Progenitor cell of endocrine pancreas (in vitro differentiated cells): ENCODE measurements around the gene GRM4. TPM values are rescaled to one million over a fixed set of nuclear protein-coding genes. Genes with fewer than 3 reads are reported as not detected.

Experiments
- DNase-seq: peaks from one replicate; pipeline ENCODE4 v3.0.0; 2021; ENCODE audit warnings: low spot score; ENCODE audit not compliant: unreplicated experiment
- H3K27ac Mint-ChIP-seq: 2 replicates; pipeline ENCODE4 v1.8.0; 2021; ENCODE audit warnings: mild to moderate bottlenecking, moderate library complexity, mixed read lengths
- H3K27me3 Mint-ChIP-seq: 2 replicates; pipeline ENCODE4 v1.8.0; 2021; ENCODE audit warnings: mixed read lengths
- H3K36me3 Mint-ChIP-seq: 2 replicates; pipeline ENCODE4 v1.8.0; 2022; ENCODE audit warnings: mixed read lengths; ENCODE audit not compliant: insufficient read depth
- H3K4me1 Mint-ChIP-seq: 2 replicates; pipeline ENCODE4 v1.8.0; 2021; ENCODE audit warnings: low read depth, mixed read lengths
- H3K4me3 Mint-ChIP-seq: 2 replicates; pipeline ENCODE4 v1.8.0; 2021; ENCODE audit warnings: low read depth, mild to moderate bottlenecking, moderate library complexity, mixed read lengths
- H3K9me3 Mint-ChIP-seq: 2 replicates; pipeline ENCODE4 v1.8.0; 2021; ENCODE audit warnings: low read depth, mixed read lengths
- CTCF ChIP-seq: fragments of 200-600 bp; sonication (generic); IDR thresholded peaks from one replicate; pipeline ENCODE4 v1.5.0; 2021; ENCODE audit warnings: antibody characterized with exemption, mild to moderate bottlenecking; ENCODE audit not compliant: unreplicated experiment
- total RNA-seq: library from RNA; stranded (reverse); gene quantifications from 2 replicates; pipeline ENCODE4 v1.2.1, GENCODE V29; 2021

Gene GRM4
- total RNA-seq, 1 donor from 2014 or later = 0.38 TPM

- no peak for TF ChIP-seq CTCF
- Mint-ChIP-seq H3K27ac (no peak overlapping the region), H3K4me3 (no peak overlapping the region), H3K27me3 (peaks cover 12% of the 10 kb centered on the region), H3K4me1 (no peaks in the 10 kb centered on the region), H3K9me3 (no peaks in the 10 kb centered on the region), H3K36me3 (no peaks in the 10 kb centered on the region)
- DNase-seq = no peak
These were observed 74.6 kb downstream of the GRM4 start for GRCh38 chr6:34071136-34071883.

DNA sequence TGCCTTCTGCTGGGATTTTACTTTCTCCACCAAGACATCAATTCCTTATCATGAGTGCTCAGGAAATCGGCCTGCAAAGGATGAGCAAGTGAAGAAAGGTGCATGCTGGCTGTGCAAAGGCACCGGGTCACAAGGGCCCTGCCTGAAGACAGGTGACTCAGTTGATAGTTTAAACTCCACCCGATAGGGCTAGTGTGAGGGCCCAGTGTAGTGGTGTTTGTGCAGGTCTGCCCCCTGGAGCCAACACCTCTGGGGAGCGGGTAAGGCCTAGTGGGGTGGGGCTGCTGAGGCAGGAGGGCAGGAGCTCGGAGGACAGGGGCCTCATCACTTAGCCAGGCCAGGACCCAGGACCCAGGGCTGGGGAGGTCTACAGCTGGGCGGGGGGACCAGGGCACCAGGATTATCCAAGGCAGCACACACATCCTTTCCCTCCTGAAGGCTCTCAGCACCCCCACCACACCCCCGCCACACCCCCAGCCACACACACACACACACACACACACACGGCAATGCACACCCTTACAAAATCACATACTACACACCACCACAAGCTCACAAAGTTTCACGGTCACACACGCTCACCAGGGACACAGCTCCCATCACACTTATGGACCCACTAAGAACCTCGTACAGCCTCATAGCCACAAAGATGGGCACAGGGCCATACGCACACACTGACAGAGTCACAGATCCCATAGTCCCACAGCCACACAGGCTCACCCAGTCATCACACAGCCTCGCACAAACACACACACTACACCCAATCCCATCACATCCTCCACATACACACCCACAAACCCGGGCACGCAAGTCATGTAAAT, 75.4 kb downstream of the GRM4 start:
- H3K4me3 Mint-ChIP-seq = no peak overlapping the region
- no peaks in the 10 kb centered on the region for H3K4me1 Mint-ChIP-seq
- peaks cover 16% of the 10 kb centered on the region for H3K27me3 Mint-ChIP-seq
- no peak for DNase-seq
- no peak for TF ChIP-seq CTCF
- H3K27ac Mint-ChIP-seq = no peak overlapping the region
- H3K9me3 Mint-ChIP-seq = no peaks in the 10 kb centered on the region
- H3K36me3 Mint-ChIP-seq = no peaks in the 10 kb centered on the region

- Mint-ChIP-seq H3K4me1 (no peaks in the 10 kb centered on the region), H3K27ac (no peak overlapping the region), H3K9me3 (no peaks in the 10 kb centered on the region), H3K36me3 (no peaks in the 10 kb centered on the region), H3K4me3 (no peak overlapping the region), H3K27me3 (peaks cover 27% of the 10 kb centered on the region)
- no peak for DNase-seq
- no peak for TF ChIP-seq CTCF
These were observed 77.3 kb downstream of the GRM4 start for GRCh38 chr6:34068462-34069044.

- DNase-seq = no peak
- no peak overlapping the region for H3K27ac Mint-ChIP-seq
- no peaks in the 10 kb centered on the region for H3K9me3 Mint-ChIP-seq
- H3K4me1 Mint-ChIP-seq = no peaks in the 10 kb centered on the region
- H3K4me3 Mint-ChIP-seq = no peak overlapping the region
- TF ChIP-seq CTCF = no peak
- no peaks in the 10 kb centered on the region for H3K36me3 Mint-ChIP-seq
- H3K27me3 Mint-ChIP-seq = peaks cover 28% of the 10 kb centered on the region
These were observed 78.1 kb downstream of the GRM4 start for GRCh38 chr6:34067814-34068213.
